ENCODE data around the gene TP53INP2. TPM values are rescaled to one million over a fixed set of nuclear protein-coding genes. Genes with fewer than 3 reads are reported as not detected.

TP53INP2 gene
- total and polyA plus RNA-seq, 2 of the 13 experiments (the other 11 are each of a cell fraction or from before 2014, with no cell fraction given) = 5.2 to 18.8 TPM

GRCh38 chr20:34706302-34706875, 2.2 kb downstream of the TP53INP2 start (continued):
- TF ChIP-seq ZNF407 (CRISPR knock-in tag; IDR thresholded peaks at IDR 0.05; ENCODE audit: not compliant biosample characterization) = peak; percentile 11
- 0 out of 2 replicates have a peak, but pooled peaks have one; percentile 6 for TF ChIP-seq ZNF276 (CRISPR knock-in tag; IDR thresholded peaks at IDR 0.05; ENCODE audit: low read depth)
- TF ChIP-seq ZBTB42 (CRISPR knock-in tag; IDR thresholded peaks at IDR 0.05) = no peak
- TF ChIP-seq GLMP (CRISPR knock-in tag; IDR thresholded peaks at IDR 0.05; ENCODE audit: borderline replicate concordance) = 0 out of 2 replicates have a peak, but pooled peaks have one; percentile 74
- TF ChIP-seq PHF20 (CRISPR knock-in tag; IDR thresholded peaks at IDR 0.05) = peak; percentile 25; the same call in 1 of the 2 replicates
- TF ChIP-seq ATF3 (CRISPR knock-in tag; IDR thresholded peaks at IDR 0.05) = no peak
- 0 out of 2 replicates have a peak, but pooled peaks have one; percentile 6 for TF ChIP-seq BORCS8-MEF2B (CRISPR knock-in tag; IDR thresholded peaks at IDR 0.05)
- TF ChIP-seq ZNF136 (CRISPR knock-in tag; IDR thresholded peaks at IDR 0.05; ENCODE audit: low read depth) = 0 out of 2 replicates have a peak, but pooled peaks have one; percentile 60
- 0 out of 2 replicates have a peak, but pooled peaks have one; percentile 20 for TF ChIP-seq ZNF710 (CRISPR knock-in tag; IDR thresholded peaks at IDR 0.05; ENCODE audit: borderline replicate concordance)
- peak; percentile 35; the same call in 1 of the 2 replicates for TF ChIP-seq BCL3 (CRISPR knock-in tag; IDR thresholded peaks at IDR 0.05)
- TF ChIP-seq GFI1 (CRISPR knock-in tag; IDR thresholded peaks at IDR 0.05; ENCODE audit: borderline replicate concordance) = 0 out of 2 replicates have a peak, but pooled peaks have one; percentile 19
